Right lobe of liver (tissue), 6 donors: ENCODE results near the gene MAGEB2. TPM values are rescaled to one million over a fixed set of nuclear protein-coding genes. Genes with fewer than 3 reads are reported as not detected.

Source experiments
- ATAC-seq, 4 donors: fragments of 200-7000 bp; cut with Tn5 transposase; one replicate each; pipeline ENCODE4 v1.9.1; 2020; ENCODE audit warnings: mild to moderate bottlenecking in 4 of 4, moderate library complexity in 4 of 4
- DNase-seq, 3 donors: peaks; one replicate each; pipeline ENCODE4 v3.0.0-alpha.2; 2020
- H3K27ac ChIP-seq, 3 donors: fragments of 200-600 bp; one replicate each; pipeline ENCODE4 v1.8.0; 2022
- H3K27me3 ChIP-seq, 2 donors: fragments of 200-600 bp; one replicate each; pipeline ENCODE4 v1.8.0; 2022
- H3K36me3 ChIP-seq, 4 donors: fragments of 200-600 bp; sonication (generic) in 1 of 4; one replicate each; pipeline versions ENCODE4 v1.5.1 to v1.8.0; 2017 to 2022; ENCODE audit warnings: control low read depth in 1 of 4
- H3K4me1 ChIP-seq, 4 donors: fragments of 200-600 bp; sonication (generic) in 1 of 4; one replicate each; pipeline versions ENCODE4 v1.5.1 to v1.8.0; 2017 to 2022; ENCODE audit warnings: control low read depth in 1 of 4
- H3K4me3 ChIP-seq, 3 donors: fragments of 200-600 bp; one replicate each; pipeline ENCODE4 v1.8.0; 2022
- H3K9me3 ChIP-seq, 4 donors: fragments of 200-600 bp; sonication (generic) in 1 of 4; one replicate each; pipeline versions ENCODE4 v1.5.1 to v1.8.0; 2017 to 2022; ENCODE audit warnings: control low read depth in 1 of 4
- POLR2A ChIP-seq: fragments of 450-650 bp; IDR thresholded peaks from one replicate; pipeline ENCODE4 v1.6.1; 2017; ENCODE audit warnings: antibody characterized with exemption, mild to moderate bottlenecking
- WGBS: methylation state at CpG from one replicate; pipeline ENCODE4 v1.1.6; 2018; ENCODE audit warnings: low coverage, low lambda C conversion rate; ENCODE audit not compliant: insufficient coverage; ENCODE audit errors: missing lambda C conversion rate; 5-methylcytosine and 5-hydroxymethylcytosine counted together
- intact Hi-C, 2 donors: fragments of 100-400 bp; cut with DNase I; formaldehyde crosslinking; loops; one replicate each; pipeline versions ENCODE4 v1.11.2 to v1.14.1; 2022
- total RNA-seq, 6 experiments: library from RNA; depleted of rRNA in 2 of 6; stranded (reverse); fragments of >200 nt in 2 of 6; fragmentation: NEBNext Ultra II Directional in 3 of 6; extraction: Animal tissue kit (Norgen Biotek cat#: 25700) in 3 of 6; gene quantifications; one replicate each; pipeline versions ENCODE4 v1.1.0 to v1.2.4, GENCODE V29; 2016 to 2023
- TF ChIP-seq, protein P1 (sequence below), 4 donors: fragments of 200-600 bp in 3 of 4; fragments of 450-650 bp in 1 of 4; IDR thresholded peaks; one replicate each; pipeline versions ENCODE4 v1.5.1 to v1.8.0; 2016 to 2022; ENCODE audit warnings: antibody characterized with exemption in 4 of 4, mild to moderate bottlenecking in 2 of 4
- donor health status: DM: no; HTN: yes; CAD: no.
- donor health status: DM: no; HTN: no; CAD: no.
- donor health status: DM: no; HTN: no; CAD: no.
- donor health status: DM: no; HTN: yes; CAD: no.
- donor health status: DM: no; HTN: yes; CAD: no.

The MAGEB2 gene
- total RNA-seq, 6 experiments from 2014 or later: not detected

GRCh38 chrX:30259927-30260326 is 44.6 kb downstream of the MAGEB2 start:
- 44% methylated on average over 2 of the region's 2 CpGs for WGBS
- DNase-seq: no peak
- no peaks in the 10 kb centered on the region for H3K9me3 ChIP-seq
- no peak overlapping the region for H3K27ac ChIP-seq
- peaks cover 0 to 4% of the 10 kb centered on the region in 2 donors for H3K27me3 ChIP-seq
- intact Hi-C loops: no loop called here
- no peak overlapping the region for H3K4me3 ChIP-seq
- TF ChIP-seq POLR2A: no peak
- TF ChIP-seq, protein P1, sequence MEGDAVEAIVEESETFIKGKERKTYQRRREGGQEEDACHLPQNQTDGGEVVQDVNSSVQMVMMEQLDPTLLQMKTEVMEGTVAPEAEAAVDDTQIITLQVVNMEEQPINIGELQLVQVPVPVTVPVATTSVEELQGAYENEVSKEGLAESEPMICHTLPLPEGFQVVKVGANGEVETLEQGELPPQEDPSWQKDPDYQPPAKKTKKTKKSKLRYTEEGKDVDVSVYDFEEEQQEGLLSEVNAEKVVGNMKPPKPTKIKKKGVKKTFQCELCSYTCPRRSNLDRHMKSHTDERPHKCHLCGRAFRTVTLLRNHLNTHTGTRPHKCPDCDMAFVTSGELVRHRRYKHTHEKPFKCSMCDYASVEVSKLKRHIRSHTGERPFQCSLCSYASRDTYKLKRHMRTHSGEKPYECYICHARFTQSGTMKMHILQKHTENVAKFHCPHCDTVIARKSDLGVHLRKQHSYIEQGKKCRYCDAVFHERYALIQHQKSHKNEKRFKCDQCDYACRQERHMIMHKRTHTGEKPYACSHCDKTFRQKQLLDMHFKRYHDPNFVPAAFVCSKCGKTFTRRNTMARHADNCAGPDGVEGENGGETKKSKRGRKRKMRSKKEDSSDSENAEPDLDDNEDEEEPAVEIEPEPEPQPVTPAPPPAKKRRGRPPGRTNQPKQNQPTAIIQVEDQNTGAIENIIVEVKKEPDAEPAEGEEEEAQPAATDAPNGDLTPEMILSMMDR (IDR thresholded peaks at IDR 0.05): no peak
- ATAC-seq: no peak
- H3K4me1 ChIP-seq: no peaks in the 10 kb centered on the region
- no peaks in the 10 kb centered on the region for H3K36me3 ChIP-seq

GRCh38 chrX:30261012-30261411 is 45.6 kb downstream of the MAGEB2 start:
- H3K4me3 ChIP-seq: no peak overlapping the region
- intact Hi-C loops: no loop called here
- no peaks in the 10 kb centered on the region for H3K9me3 ChIP-seq
- TF ChIP-seq POLR2A: no peak
- TF ChIP-seq, protein P1 (IDR thresholded peaks at IDR 0.05): no peak
- DNase-seq (no peak), ATAC-seq (no peak)
- no peaks in the 10 kb centered on the region for H3K36me3 ChIP-seq
- H3K4me1 ChIP-seq: no peaks in the 10 kb centered on the region
- peaks cover 0 to 4% of the 10 kb centered on the region in 2 donors for H3K27me3 ChIP-seq
- no peak overlapping the region for H3K27ac ChIP-seq

GRCh38 chrX:30262763-30263162 is 47.4 kb downstream of the MAGEB2 start:
- Histone ChIP-seq H3K4me3 (no peak overlapping the region), H3K9me3 (no peaks in the 10 kb centered on the region), H3K36me3 (no peaks in the 10 kb centered on the region), H3K27me3 (peaks cover 0 to 4% of the 10 kb centered on the region in 2 donors), H3K4me1 (no peaks in the 10 kb centered on the region), H3K27ac (no peak overlapping the region)
- TF ChIP-seq, protein P1 (IDR thresholded peaks at IDR 0.05): no peak
- no peak for TF ChIP-seq POLR2A
- no peak for ATAC-seq
- intact Hi-C loops: no loop called here
- 29% methylated on average over 1 of the region's 1 CpG for WGBS
- no peak for DNase-seq

Other genes with a start within 250 kb of the MAGEB2 start
- not detected for gene MAGEB3, start 15.1 kb downstream of the MAGEB2 start, total RNA-seq
- not detected for gene MAGEB4, start 26.4 kb downstream of the MAGEB2 start, total RNA-seq
- gene MAGEB1, start 31.6 kb downstream of the MAGEB2 start, total RNA-seq: not detected
- not detected for gene NR0B1, start 93.8 kb downstream of the MAGEB2 start, total RNA-seq